H9 (cell line): ENCODE measurements around the gene WFDC1. TPM values are rescaled to one million over a fixed set of nuclear protein-coding genes. Genes with fewer than 3 reads are reported as not detected.

Experiments used
- DNase-seq: peaks from one replicate; pipeline ENCODE4 v3.0.0-alpha.2; 2017
- H2AFZ ChIP-seq: one replicate; pipeline ENCODE4 v1.6.1; 2013; ENCODE audit warnings: mild to moderate bottlenecking, low read length, control low read depth, moderate library complexity
- H2AK5ac ChIP-seq: 2 replicates; pipeline ENCODE4 v1.6.1; 2013; ENCODE audit warnings: low read length, control low read depth, mixed read lengths; ENCODE audit not compliant: insufficient read length
- H2BK120ac ChIP-seq: one replicate; pipeline ENCODE4 v1.6.1; 2013; ENCODE audit warnings: low read depth, mild to moderate bottlenecking, low read length, control low read depth, inconsistent platforms; ENCODE audit not compliant: poor library complexity, severe bottlenecking
- H2BK12ac ChIP-seq: 2 replicates; pipeline ENCODE4 v1.6.1; 2013; ENCODE audit warnings: low read length, control low read depth, mixed read lengths, low read depth; ENCODE audit not compliant: insufficient read length
- H2BK15ac ChIP-seq: 2 replicates; pipeline ENCODE4 v1.6.1; 2013; ENCODE audit warnings: low read depth, low read length, control low read depth
- H2BK20ac ChIP-seq: one replicate; pipeline ENCODE4 v1.6.1; 2013; ENCODE audit warnings: low read depth, mild to moderate bottlenecking, low read length, control low read depth, inconsistent platforms; ENCODE audit not compliant: poor library complexity, severe bottlenecking
- H2BK5ac ChIP-seq: 2 replicates; pipeline ENCODE4 v1.6.1; 2013; ENCODE audit warnings: low read length, control low read depth, mixed read lengths; ENCODE audit not compliant: insufficient read length
- H3K14ac ChIP-seq: 2 replicates; pipeline ENCODE4 v1.6.1; 2013; ENCODE audit warnings: low read length, control low read depth; ENCODE audit not compliant: insufficient read depth
- H3K18ac ChIP-seq: 2 replicates; pipeline ENCODE4 v1.6.1; 2013; ENCODE audit warnings: low read depth, mild to moderate bottlenecking, mixed read lengths, low read length, control low read depth; ENCODE audit not compliant: insufficient read length
- H3K23ac ChIP-seq: 2 replicates; pipeline ENCODE4 v1.6.1; 2013; ENCODE audit warnings: low read length, control low read depth, mixed read lengths, low read depth; ENCODE audit not compliant: insufficient read length
- H3K23me2 ChIP-seq: 2 replicates; pipeline ENCODE4 v1.6.1; 2013; ENCODE audit warnings: low read depth, mild to moderate bottlenecking, mixed read lengths, low read length, control low read depth; ENCODE audit not compliant: insufficient read length, poor library complexity, severe bottlenecking
- H3K27ac ChIP-seq: 2 replicates; pipeline ENCODE4 v1.5.1; 2013; ENCODE audit warnings: low read length, control low read depth, mixed read lengths, low read depth; ENCODE audit not compliant: insufficient read length
- H3K27me3 ChIP-seq: 2 replicates; pipeline ENCODE4 v1.6.1; 2013; ENCODE audit warnings: low read length, control low read depth, inconsistent platforms; ENCODE audit not compliant: insufficient read depth
- H3K4ac ChIP-seq: 2 replicates; pipeline ENCODE4 v1.6.1; 2013; ENCODE audit warnings: low read depth, mild to moderate bottlenecking, control low read depth, inconsistent platforms, low read length, moderate library complexity
- H3K4me1 ChIP-seq: 2 replicates; pipeline ENCODE4 v1.6.1; 2013; ENCODE audit warnings: low read length, control low read depth, inconsistent platforms; ENCODE audit not compliant: insufficient read depth
- H3K4me2 ChIP-seq: 2 replicates; pipeline ENCODE4 v1.6.1; 2013; ENCODE audit warnings: low read length, control low read depth, mixed read lengths; ENCODE audit not compliant: insufficient read length, insufficient read depth
- H3K56ac ChIP-seq: 2 replicates; pipeline ENCODE4 v1.6.1; 2013; ENCODE audit warnings: low read depth, mild to moderate bottlenecking, mixed read lengths, low read length, control low read depth; ENCODE audit not compliant: insufficient read length
- H3K79me1 ChIP-seq: 2 replicates; pipeline ENCODE4 v1.6.1; 2013; ENCODE audit warnings: low read depth, mild to moderate bottlenecking, moderate library complexity, low read length, control low read depth, inconsistent platforms; ENCODE audit not compliant: insufficient read depth, poor library complexity, severe bottlenecking
- H3K79me2 ChIP-seq: 2 replicates; pipeline ENCODE4 v1.6.1; 2013; ENCODE audit warnings: low read length, control low read depth, inconsistent platforms; ENCODE audit not compliant: insufficient read depth
- H3K9ac ChIP-seq: 2 replicates; pipeline ENCODE4 v1.6.1; 2013; ENCODE audit warnings: low read length, control low read depth, mixed read lengths; ENCODE audit not compliant: insufficient read length; ENCODE audit errors: extremely low read depth
- H3K9me3 ChIP-seq: one replicate; pipeline ENCODE4 v1.6.1; 2013; ENCODE audit warnings: low read depth, low read length, inconsistent platforms; ENCODE audit not compliant: control insufficient read depth
- H3T11ph ChIP-seq: one replicate; pipeline ENCODE4 v1.6.1; 2013; ENCODE audit warnings: mild to moderate bottlenecking, low read length, control low read depth, inconsistent platforms
- H4K20me1 ChIP-seq: one replicate; pipeline ENCODE4 v1.6.1; 2013; ENCODE audit not compliant: control insufficient read depth, insufficient read length, insufficient read depth
- H4K5ac ChIP-seq: 2 replicates; pipeline ENCODE4 v1.6.1; 2013; ENCODE audit warnings: low read depth, mild to moderate bottlenecking, mixed read lengths, low read length, control low read depth; ENCODE audit not compliant: insufficient read length
- H4K8ac ChIP-seq: replicated peaks from 2 replicates; pipeline ENCODE4 v1.6.1; 2013; ENCODE audit warnings: low read length, control low read depth, mixed read lengths, low read depth; ENCODE audit not compliant: insufficient read length
- H4K91ac ChIP-seq: 2 replicates; pipeline ENCODE4 v1.6.1; 2013; ENCODE audit warnings: low read depth, mild to moderate bottlenecking, moderate library complexity, mixed read lengths, low read length, control low read depth; ENCODE audit not compliant: insufficient read length
- H3K27ac Mint-ChIP-seq, 3 experiments: 2 replicates in 2 of 3; 3 replicates in 1 of 3; pipeline ENCODE4 v1.8.0; 2020 to 2021; ENCODE audit warnings: mixed read lengths in 3 of 3, mild to moderate bottlenecking in 1 of 3, moderate library complexity in 1 of 3
- H3K27me3 Mint-ChIP-seq: 2 replicates; pipeline ENCODE4 v1.8.0; 2021; ENCODE audit warnings: low read depth, mild to moderate bottlenecking, moderate library complexity, mixed read lengths
- H3K36me3 Mint-ChIP-seq, 3 experiments: 2 replicates in 2 of 3; 3 replicates in 1 of 3; pipeline ENCODE4 v1.8.0; 2020 to 2021; ENCODE audit warnings: low read depth in 3 of 3, mixed read lengths in 3 of 3; ENCODE audit not compliant: insufficient read depth in 1 of 3
- H3K4me1 Mint-ChIP-seq, 2 experiments: 2 replicates each; pipeline ENCODE4 v1.8.0; 2020; ENCODE audit warnings: mixed read lengths in 2 of 2
- H3K4me3 Mint-ChIP-seq, 2 experiments: 2 replicates in 1 of 2; 3 replicates in 1 of 2; pipeline ENCODE4 v1.8.0; 2020 to 2021; ENCODE audit warnings: mild to moderate bottlenecking in 2 of 2, mixed read lengths in 2 of 2, moderate library complexity in 1 of 2
- H3K9me3 Mint-ChIP-seq, 2 experiments: 2 replicates in 1 of 2; 3 replicates in 1 of 2; pipeline ENCODE4 v1.8.0; 2020; ENCODE audit warnings: mild to moderate bottlenecking in 2 of 2, mixed read lengths in 2 of 2, moderate library complexity in 1 of 2
- CTCF ChIP-seq: fragments of 200-600 bp; sonication (generic); conservative IDR thresholded peaks from 3 replicates; pipeline ENCODE4 v1.8.0; 2021; ENCODE audit warnings: antibody characterized with exemption, mild to moderate bottlenecking
- WGBS: extraction: QIAGEN DNeasy Blood & Tissue Kit; methylation state at CpG from one replicate; pipeline ENCODE4 v1.1.7; 2013; ENCODE audit warnings: missing lambda C conversion rate, low lambda C conversion rate, mixed read lengths; ENCODE audit not compliant: insufficient read length; ENCODE audit errors: extremely low coverage; 5-methylcytosine and 5-hydroxymethylcytosine counted together
- total RNA-seq: library from RNA; stranded (reverse); gene quantifications from 2 replicates; pipeline ENCODE4 v1.2.1, GENCODE V29; 2021

The WFDC1 gene
- total RNA-seq, 1 experiment from 2014 or later: 0.24 TPM

GRCh38 chr16:84281074-84281473 lies 13.6 kb upstream of the WFDC1 start:
- Histone ChIP-seq H4K20me1 (no peaks in the 10 kb centered on the region), H2BK5ac (no peak overlapping the region), H3K14ac (no peak overlapping the region), H2BK12ac (no peak overlapping the region), H3K23ac (no peak overlapping the region), H4K8ac (no peak overlapping the region), H3K79me2 (no peaks in the 10 kb centered on the region), H4K5ac (no peak overlapping the region), H2BK15ac (no peak overlapping the region), H2BK20ac (no peak overlapping the region), H3T11ph (no peak overlapping the region), H3K27me3 (no peaks in the 10 kb centered on the region), H3K27ac (no peak overlapping the region), H3K23me2 (no peaks in the 10 kb centered on the region), H3K56ac (no peak overlapping the region), H3K18ac (no peak overlapping the region), H2AFZ (no peak overlapping the region), H4K91ac (no peak overlapping the region), H3K9me3 (no peaks in the 10 kb centered on the region), H2AK5ac (no peak overlapping the region), H3K9ac (no peak overlapping the region), H3K4me1 (peaks cover 4% of the 10 kb centered on the region; the same call in 1 of the 2 replicates), H3K4me2 (no peak overlapping the region), H3K4ac (no peak overlapping the region), H3K79me1 (no peaks in the 10 kb centered on the region), H2BK120ac (no peak overlapping the region)
- DNase-seq: peak; percentile 63
- peaks cover 28 to 36% of the 10 kb centered on the region in 2 experiments for H3K4me1 Mint-ChIP-seq
- peaks cover 5% of the 10 kb centered on the region for H3K27me3 Mint-ChIP-seq
- H3K27ac Mint-ChIP-seq: no peak overlapping the region
- TF ChIP-seq CTCF: no peak
- no peaks in the 10 kb centered on the region for H3K36me3 Mint-ChIP-seq
- WGBS: no CpG with 5 or more reads among the region's 3 CpGs
- no peaks in the 10 kb centered on the region for H3K9me3 Mint-ChIP-seq
- no peak overlapping the region; a peak in 1 of 5 replicates for H3K4me3 Mint-ChIP-seq
